VCaP (cell line): Measurements from ENCODE around the gene RGS6.

ENCODE experiments used
- H3K27ac ChIP-seq: fragments of 450-650 bp; 2 replicates; pipeline ENCODE4 v1.5.1; 2017
- TF ChIP-seq, protein P1 (sequence below): fragments of 450-650 bp; conservative IDR thresholded peaks from 2 replicates; pipeline ENCODE4 v1.5.1; 2017; ENCODE audit warnings: mild to moderate bottlenecking, moderate library complexity

RGS6 gene

DNA sequence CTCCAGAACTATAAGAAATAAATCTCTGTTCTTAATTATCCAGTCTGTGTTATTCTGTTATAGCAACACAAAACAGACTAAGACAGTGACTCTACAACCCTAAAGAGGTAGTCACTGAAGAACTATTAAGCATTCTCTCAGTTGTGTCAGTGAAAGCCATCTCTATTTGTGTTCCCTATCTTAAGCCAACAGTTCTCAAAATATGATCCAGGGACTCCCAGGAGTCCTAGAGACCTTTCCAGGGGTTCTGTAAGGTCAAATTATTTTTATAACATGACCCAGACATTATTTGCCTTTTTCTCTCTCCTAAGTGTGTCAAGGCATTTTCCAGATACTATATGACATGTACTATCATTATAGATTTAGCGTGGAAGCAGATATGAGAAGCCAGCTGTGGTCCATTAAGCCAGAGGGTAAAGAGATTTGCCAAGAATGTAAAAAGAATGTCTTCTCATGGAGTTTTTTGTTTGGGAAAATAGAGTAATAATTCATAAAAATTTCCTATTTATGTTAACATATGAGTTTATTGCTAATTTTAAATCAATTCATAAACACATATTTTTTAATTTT lies 315.8 kb downstream of the RGS6 start:
- TF ChIP-seq, protein P1, sequence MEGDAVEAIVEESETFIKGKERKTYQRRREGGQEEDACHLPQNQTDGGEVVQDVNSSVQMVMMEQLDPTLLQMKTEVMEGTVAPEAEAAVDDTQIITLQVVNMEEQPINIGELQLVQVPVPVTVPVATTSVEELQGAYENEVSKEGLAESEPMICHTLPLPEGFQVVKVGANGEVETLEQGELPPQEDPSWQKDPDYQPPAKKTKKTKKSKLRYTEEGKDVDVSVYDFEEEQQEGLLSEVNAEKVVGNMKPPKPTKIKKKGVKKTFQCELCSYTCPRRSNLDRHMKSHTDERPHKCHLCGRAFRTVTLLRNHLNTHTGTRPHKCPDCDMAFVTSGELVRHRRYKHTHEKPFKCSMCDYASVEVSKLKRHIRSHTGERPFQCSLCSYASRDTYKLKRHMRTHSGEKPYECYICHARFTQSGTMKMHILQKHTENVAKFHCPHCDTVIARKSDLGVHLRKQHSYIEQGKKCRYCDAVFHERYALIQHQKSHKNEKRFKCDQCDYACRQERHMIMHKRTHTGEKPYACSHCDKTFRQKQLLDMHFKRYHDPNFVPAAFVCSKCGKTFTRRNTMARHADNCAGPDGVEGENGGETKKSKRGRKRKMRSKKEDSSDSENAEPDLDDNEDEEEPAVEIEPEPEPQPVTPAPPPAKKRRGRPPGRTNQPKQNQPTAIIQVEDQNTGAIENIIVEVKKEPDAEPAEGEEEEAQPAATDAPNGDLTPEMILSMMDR: no peak
- H3K27ac ChIP-seq: no peak overlapping the region

DNA sequence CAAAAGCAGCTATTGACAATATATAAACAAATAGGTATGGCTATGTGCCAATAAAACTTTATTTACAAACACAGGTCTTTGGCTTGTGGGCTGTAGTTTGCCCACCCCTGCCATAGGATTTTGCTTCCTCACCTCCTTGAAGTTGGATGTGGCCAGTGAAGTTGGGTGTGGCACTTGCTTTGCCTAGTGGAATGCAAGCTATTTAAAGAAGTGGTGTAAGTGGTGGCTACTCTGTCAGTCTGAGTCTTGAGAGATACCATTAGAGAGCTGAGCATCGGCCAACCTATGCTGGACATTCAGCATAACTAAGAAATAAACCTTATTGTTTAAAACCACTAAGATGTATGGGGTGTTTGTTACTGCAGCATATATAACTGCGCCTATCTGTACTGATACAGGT lies 321.3 kb downstream of the RGS6 start:
- TF ChIP-seq, protein P1: no peak
- H3K27ac ChIP-seq: no peak overlapping the region

GRCh38 chr14:72254202-72254936 lies 322.1 kb downstream of the RGS6 start:
- H3K27ac ChIP-seq: no peak overlapping the region
- TF ChIP-seq, protein P1: no peak

- no peak overlapping the region for H3K27ac ChIP-seq
- TF ChIP-seq, protein P1: no peak
These were observed 322.8 kb downstream of the RGS6 start for GRCh38 chr14:72254937-72255472.

- TF ChIP-seq, protein P1: no peak
- H3K27ac ChIP-seq: no peak overlapping the region
These were observed 323.8 kb downstream of the RGS6 start for GRCh38 chr14:72256055-72256454.

DNA sequence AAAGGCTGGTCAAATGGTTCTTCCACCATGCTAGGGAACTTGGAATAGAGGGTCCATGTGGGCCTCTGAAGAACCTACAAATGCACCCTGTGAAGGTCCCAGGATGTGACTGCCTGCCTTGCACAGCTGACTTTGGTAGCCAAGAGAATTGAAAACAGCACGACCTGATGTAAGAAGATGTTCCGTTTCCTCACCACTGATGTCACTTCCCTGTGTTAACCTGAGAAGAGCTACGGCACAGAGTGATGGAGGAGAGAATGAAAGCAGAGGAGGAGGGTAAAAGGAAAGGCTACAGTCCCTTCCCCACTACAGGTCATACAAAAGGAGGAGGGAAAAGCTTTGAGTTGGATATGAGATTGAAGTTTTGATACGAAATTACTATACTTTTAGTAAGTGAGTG lies 328.8 kb downstream of the RGS6 start:
- TF ChIP-seq, protein P1: no peak
- no peak overlapping the region for H3K27ac ChIP-seq

DNA sequence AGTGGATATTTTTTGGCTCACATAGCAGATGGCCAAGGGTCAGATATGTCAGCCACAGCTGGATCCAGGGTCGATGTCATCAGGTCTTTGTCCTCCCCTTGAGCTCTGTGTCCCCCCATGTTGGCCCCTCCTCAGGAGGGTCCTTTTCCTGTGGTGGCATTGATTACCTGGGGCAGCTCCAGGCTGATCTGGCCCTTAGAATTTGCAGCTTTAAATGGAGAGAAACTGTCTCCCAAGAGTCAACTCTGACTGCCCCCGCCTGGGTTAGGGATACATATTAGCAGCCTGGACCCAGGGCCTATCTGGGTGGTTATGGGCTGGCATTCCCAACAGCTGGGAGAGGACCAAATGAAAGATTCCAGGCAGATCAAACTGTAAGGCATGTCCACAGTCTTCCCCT lies 330.5 kb downstream of the RGS6 start:
- H3K27ac ChIP-seq: no peak overlapping the region
- TF ChIP-seq, protein P1: no peak
